HG02763 (cell line): ENCODE data around the gene TMEM98.
"Not testable (repeated sequence)": the region's sequence is repeated elsewhere in the genome, so short reads cannot be mapped to it uniquely, and the experiment has no call there.

ENCODE experiments used
- ATAC-seq: cut with Tn5 transposase; IDR thresholded peaks from one replicate; pipeline ENCODE4 v1.9.1; 2021; ENCODE audit warnings: mild to moderate bottlenecking, moderate library complexity; ENCODE audit not compliant: unreplicated experiment

Gene TMEM98

GRCh38 chr17:32976605-32977004, 48.7 kb downstream of the TMEM98 start:
- no peak for ATAC-seq

- ATAC-seq = no peak
These were observed 52.3 kb downstream of the TMEM98 start for GRCh38 chr17:32980230-32980629.

- not testable (repeated sequence) for ATAC-seq
These were observed 53.7 kb downstream of the TMEM98 start for GRCh38 chr17:32981611-32982010.

GRCh38 chr17:32985050-32985756, 57.2 kb downstream of the TMEM98 start:
- no peak for ATAC-seq

- ATAC-seq = not testable (repeated sequence)
These were observed 59.5 kb downstream of the TMEM98 start for GRCh38 chr17:32987453-32987805.

GRCh38 chr17:32987868-32988267, 59.9 kb downstream of the TMEM98 start:
- ATAC-seq = not testable (repeated sequence)

- no peak for ATAC-seq
These were observed 60.6 kb downstream of the TMEM98 start for GRCh38 chr17:32988481-32989101.

GRCh38 chr17:32992321-32993033, 64.5 kb downstream of the TMEM98 start:
- ATAC-seq = no peak

- ATAC-seq = no peak
These were observed 66.0 kb downstream of the TMEM98 start for GRCh38 chr17:32993977-32994376.
